T-helper 2 cell (primary cell): Measurements from ENCODE around the gene KIF1C.
"Not testable (repeated sequence)": the region's sequence is repeated elsewhere in the genome, so short reads cannot be mapped to it uniquely, and the experiment has no call there.

Experiments used
- DNase-seq, 5 experiments: peaks; one replicate each; pipeline versions ENCODE4 v3.0.0 to v3.0.0-alpha.2; 2012 to 2022

Gene KIF1C

GRCh38 chr17:5002121-5002788 lies 4.5 kb downstream of the KIF1C start:
- no peak for DNase-seq

DNA sequence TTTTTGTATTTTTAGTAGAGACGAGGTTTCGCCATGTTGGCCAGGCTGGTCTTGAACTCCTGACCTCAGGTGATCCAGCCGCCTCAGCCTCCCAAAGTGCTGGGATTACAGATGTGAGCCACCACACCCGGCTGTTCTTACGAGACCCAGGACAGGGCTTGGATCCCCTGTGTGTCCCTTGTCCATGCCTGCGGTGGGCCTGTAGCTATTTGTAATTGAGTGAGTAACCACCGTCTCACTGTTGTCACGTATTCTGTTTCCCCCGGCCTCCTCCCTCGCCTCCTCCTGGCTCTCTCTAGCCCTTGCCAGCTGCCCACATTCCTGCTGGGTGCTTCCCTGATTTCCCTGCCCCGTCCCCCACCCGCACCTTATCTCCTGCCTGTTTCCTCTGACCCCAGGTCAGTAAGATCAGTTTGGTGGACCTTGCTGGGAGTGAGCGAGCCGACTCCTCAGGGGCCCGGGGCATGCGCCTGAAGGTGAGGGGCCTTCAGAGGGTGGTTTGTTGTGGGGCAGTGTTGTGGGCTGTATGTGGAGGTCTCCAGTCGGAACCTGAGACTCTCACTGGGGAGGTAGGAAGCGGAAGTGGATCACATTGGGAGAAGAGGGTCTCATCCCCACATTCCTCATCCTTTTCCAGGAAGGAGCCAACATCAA lies 5.6 kb downstream of the KIF1C start:
- DNase-seq = no peak

GRCh38 chr17:5011928-5012327 lies 14.2 kb downstream of the KIF1C start:
- peak in 1 of 5 experiments; percentile 35 for DNase-seq

GRCh38 chr17:5014357-5014756 lies 16.6 kb downstream of the KIF1C start:
- DNase-seq = no peak

GRCh38 chr17:5019475-5019956 lies 21.8 kb downstream of the KIF1C start:
- DNase-seq = peak in 1 of 5 experiments; percentile 36

DNA sequence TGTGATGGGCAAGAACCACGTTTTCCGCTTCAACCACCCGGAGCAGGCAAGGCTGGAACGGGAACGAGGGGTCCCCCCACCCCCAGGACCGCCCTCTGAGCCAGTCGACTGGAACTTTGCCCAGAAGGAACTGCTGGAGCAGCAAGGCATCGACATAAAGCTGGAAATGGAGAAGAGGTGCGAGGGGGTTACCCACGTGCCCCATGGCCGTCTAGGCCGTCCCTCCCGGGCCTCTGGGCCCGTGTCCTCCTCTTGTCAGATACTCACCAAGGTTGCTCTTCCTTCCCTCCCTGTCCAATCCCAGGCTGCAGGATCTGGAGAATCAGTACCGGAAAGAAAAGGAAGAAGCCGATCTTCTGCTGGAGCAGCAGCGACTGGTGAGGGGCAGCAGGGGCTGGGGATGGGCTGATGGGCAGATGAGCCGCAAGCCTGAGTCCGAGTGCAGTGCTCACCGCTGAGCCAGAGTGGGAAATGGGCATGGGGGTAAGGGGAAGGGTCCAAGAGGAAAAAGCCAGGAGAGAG lies 22.8 kb downstream of the KIF1C start:
- DNase-seq = no peak

DNA sequence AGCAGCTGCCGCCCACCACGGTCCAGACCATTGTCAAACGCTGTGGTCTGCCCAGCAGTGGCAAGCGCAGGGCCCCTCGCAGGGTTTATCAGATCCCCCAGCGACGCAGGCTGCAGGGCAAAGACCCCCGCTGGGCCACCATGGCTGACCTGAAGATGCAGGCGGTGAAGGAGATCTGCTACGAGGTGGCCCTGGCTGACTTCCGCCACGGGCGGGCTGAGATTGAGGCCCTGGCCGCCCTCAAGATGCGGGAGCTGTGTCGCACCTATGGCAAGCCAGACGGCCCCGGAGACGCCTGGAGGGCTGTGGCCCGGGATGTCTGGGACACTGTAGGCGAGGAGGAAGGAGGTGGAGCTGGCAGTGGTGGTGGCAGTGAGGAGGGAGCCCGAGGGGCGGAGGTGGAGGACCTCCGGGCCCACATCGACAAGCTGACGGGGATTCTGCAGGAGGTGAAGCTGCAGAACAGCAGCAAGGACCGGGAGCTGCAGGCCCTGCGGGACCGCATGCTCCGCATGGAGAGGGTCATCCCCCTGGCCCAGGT lies 24.5 kb downstream of the KIF1C start:
- DNase-seq = no peak

DNA sequence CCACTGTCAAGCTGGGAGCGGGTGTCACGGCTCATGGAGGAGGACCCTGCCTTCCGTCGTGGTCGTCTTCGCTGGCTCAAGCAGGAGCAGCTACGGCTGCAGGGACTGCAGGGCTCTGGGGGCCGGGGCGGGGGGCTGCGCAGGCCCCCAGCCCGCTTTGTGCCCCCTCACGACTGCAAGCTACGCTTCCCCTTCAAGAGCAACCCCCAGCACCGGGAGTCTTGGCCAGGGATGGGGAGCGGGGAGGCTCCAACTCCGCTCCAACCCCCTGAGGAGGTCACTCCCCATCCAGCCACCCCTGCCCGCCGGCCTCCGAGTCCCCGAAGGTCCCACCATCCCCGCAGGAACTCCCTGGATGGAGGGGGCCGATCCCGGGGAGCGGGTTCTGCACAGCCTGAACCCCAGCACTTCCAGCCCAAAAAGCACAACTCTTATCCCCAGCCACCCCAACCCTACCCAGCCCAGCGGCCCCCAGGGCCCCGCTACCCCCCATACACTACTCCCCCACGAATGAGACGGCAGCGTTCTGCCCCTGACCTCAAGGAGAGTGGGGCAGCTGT lies 25.9 kb downstream of the KIF1C start:
- no peak for DNase-seq

DNA sequence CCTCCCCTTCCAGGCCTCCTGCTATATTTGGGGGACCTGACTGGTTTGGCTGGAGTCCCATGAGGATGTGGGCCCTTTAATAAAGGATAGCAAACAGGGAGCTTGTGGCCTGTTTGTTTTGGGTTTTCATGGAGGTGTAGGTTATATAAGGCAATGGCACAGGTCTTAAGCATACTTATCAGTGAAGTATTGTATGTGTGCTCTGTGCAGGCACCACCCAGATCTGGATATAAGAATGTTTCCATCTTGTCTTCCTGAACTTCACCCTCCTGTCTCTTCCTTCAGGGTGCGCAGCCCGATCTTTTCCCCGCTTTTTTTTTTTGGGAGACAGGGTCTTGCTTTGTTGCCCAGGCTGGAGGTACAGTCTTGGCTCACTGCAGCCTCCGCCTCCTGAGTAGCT lies 26.9 kb downstream of the KIF1C start:
- DNase-seq = no peak

DNA sequence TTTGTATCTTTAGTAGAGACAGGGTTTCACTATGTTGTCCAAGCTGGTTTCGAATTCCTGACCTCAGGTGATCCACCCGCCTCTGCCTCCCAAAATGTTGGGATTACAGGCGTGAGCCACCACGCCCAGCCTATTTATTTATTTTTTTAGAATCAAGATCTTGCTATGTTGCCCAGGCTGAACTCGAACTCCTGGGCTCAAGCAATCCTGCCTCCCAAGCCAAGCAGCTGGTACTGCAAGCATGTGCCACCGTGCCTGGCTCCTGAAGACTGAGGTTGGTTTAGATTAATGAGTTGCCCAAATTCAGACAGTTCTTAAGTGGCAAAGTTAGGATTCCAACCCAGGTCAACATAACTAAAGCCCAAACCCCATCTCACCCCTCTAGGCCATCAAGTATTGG lies 29.5 kb downstream of the KIF1C start:
- DNase-seq = no peak

DNA sequence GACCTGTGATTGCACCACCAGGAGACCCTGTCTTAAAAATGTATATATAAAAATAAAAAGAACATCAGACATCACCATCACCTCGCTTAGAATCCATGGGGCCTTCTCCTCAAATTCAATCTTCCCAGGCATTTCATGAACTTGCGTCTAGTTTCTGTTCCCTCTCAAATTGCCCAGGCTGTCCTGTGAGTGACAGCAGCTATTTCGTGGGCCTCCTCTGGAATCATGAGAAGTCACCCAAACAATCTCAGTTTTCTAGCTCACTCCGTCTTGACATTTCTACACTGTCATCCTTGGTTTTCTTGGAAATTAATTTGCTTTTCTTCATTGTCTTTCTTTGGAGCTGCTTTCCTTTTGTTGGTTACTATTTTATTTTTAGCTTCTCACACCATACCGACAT lies 30.2 kb downstream of the KIF1C start:
- DNase-seq = no peak

DNA sequence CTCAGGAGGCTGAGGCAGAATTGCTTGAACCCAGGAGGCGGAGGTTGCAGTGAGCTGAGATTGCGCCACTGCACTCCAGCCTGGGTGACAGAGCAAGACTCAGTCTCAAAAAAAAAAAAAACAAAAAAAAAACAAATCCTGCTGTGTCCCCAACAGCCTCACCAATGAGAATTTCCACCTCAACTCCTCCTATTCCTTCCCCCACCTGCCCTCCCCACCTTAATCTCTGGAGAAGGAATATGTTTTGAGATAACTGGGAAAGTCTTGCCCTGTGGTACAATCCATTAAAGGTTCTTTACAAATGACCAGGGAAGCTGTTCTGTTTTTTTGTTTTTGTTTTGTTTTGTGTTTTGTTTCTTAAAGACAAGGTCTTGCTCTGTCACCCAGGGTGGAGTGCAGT lies 32.4 kb downstream of the KIF1C start:
- DNase-seq = not testable (repeated sequence)

GRCh38 chr17:5031365-5032082 lies 33.8 kb downstream of the KIF1C start:
- peak; percentile 49 to 86 (median 71) for DNase-seq

GRCh38 chr17:5032865-5033264 lies 35.1 kb downstream of the KIF1C start:
- no peak for DNase-seq

DNA sequence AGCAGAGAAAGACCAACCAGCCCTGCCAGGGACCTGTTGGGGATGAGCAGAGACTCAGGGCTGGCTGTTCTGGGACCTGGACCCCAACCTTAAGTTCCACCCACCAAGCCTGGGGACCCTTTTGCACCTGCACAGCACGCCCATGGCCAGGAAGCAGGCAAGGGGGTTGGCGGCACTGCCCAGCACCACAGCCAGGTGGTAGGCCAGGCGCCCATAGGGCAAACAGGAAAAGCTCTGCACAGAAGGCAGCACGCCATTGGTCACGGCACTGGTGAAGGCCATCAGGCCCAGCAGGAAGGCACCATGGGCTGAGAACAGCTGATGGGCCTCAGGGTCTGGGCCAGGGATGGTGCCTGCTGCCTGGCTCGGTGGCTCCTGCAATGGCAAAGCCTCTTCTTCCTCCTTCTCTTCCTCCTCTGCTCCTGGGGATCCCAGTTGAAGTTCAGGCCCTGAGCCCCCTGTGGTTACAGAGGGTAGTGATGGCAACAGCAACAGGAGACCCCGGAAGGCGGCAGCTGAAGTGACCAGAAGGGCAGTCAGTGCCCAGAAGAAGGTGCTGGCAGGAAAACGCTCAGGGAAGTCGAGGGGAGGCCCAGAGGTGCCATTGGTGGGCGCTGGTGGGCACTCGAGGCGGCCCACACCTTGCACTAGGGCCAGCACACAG lies 35.7 kb downstream of the KIF1C start:
- no peak for DNase-seq

- no peak for DNase-seq
Measured at GRCh38 chr17:5034063-5034462, 36.3 kb downstream of the KIF1C start.

- no peak for DNase-seq
Measured at GRCh38 chr17:5034651-5035050, 36.9 kb downstream of the KIF1C start.

- no peak for DNase-seq
Measured at GRCh38 chr17:5035315-5035714, 37.6 kb downstream of the KIF1C start, which contains the start of gene SLC52A1. SLC52A1 (minus strand) TSS chr17:5035426; CDS start chr17:5034606, 820 bp downstream.

DNA sequence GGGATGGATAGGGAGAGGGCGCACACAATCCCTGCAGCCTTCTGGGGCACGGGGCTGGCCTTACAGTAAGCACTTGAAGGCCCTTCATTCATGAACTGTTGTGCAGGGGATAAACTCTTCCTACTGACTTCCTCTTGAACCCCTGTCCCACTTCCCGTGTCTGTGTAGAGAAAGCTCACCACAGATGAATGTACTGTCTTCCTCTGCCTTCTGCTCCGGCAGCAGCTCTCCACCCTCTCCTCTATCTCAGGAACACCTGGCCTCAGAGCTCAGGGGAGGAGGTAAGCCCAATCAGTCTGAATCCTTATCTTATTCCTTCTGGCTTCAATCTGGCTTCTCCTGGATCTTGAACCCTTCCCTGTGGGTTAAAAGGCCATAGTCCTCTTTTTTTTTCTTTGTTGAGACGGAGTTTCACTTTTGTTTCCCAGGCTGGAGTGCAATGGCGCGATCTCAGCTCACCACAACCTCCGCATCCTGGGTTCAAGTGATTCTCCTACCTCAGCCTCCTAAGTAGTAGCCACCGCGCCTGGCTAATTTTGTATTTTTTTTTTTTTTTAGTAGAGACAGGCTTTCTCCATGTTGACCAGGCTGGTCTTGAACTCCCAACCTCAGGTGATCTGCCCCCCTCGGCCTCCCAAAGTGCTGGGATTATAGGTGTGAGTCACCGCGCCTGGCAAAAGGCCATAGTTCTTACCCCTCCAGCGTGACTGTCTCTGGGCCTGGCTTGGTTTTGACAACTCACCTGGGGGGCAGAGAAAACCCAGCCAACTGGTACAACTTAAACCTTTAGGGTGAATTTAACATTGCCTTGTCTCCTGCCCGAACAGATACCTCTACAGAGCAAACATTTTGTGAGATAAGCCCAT lies 44.6 kb downstream of the KIF1C start:
- peak in 2 of 5 experiments; percentile 22 to 53 for DNase-seq

GRCh38 chr17:5043524-5043923 lies 45.8 kb downstream of the KIF1C start:
- DNase-seq = no peak

DNA sequence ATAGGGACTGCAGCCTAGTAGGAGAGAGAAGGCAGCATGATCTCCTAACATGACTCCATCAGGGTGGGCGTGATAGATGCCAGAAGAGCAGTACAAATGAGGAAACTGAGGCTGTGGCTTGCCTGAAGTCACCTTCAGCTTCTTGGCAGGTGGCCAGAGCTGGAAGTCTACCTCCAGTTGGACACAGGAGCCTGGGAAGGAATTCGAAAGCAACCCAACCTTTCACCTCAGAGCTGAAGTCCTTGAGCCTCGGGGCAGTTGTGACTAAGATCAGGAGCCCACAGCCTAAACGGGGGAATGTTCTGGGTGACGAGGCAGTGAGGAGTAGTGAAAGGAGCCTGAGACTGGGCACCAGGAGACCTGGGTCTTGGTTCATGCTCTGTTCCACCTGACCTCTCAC lies 46.9 kb downstream of the KIF1C start:
- no peak for DNase-seq
